Kidney tubule cell (primary cell): ENCODE results near the gene MTA1.

ENCODE experiments used
- DNase-seq: peaks from one replicate; pipeline ENCODE4 v3.0.0-alpha.2; 2018; ENCODE audit warnings: low spot score

Gene MTA1

GRCh38 chr14:105387530-105387922, 32.1 kb upstream of the MTA1 start:
- no peak for DNase-seq

- DNase-seq = no peak
These were observed 31.3 kb upstream of the MTA1 start for GRCh38 chr14:105388110-105388951.

- no peak for DNase-seq
These were observed 30.7 kb upstream of the MTA1 start for GRCh38 chr14:105388976-105389375.

- no peak for DNase-seq
These were observed 30.1 kb upstream of the MTA1 start for GRCh38 chr14:105389534-105389933.

GRCh38 chr14:105389976-105390848, 29.4 kb upstream of the MTA1 start:
- no peak for DNase-seq

- DNase-seq = no peak
These were observed 28.7 kb upstream of the MTA1 start for GRCh38 chr14:105390849-105391500.

- no peak for DNase-seq
These were observed 28.1 kb upstream of the MTA1 start for GRCh38 chr14:105391541-105391940.

- DNase-seq = no peak
These were observed 27.2 kb upstream of the MTA1 start for GRCh38 chr14:105392131-105393090.

- no peak for DNase-seq
These were observed 26.5 kb upstream of the MTA1 start for GRCh38 chr14:105393151-105393550.

- no peak for DNase-seq
These were observed 24.7 kb upstream of the MTA1 start for GRCh38 chr14:105394714-105395537.

GRCh38 chr14:105395538-105395854, 24.1 kb upstream of the MTA1 start:
- no peak for DNase-seq

GRCh38 chr14:105397350-105397931, 22.2 kb upstream of the MTA1 start:
- no peak for DNase-seq

- peak; percentile 74 for DNase-seq
These were observed 21.4 kb upstream of the MTA1 start, which contains the start of gene TEX22 for GRCh38 chr14:105398044-105398725. TSS of gene TEX22 (plus strand) at chr14:105398538. CDS start at chr14:105399341, 803 bp downstream.

GRCh38 chr14:105398726-105399465, 20.7 kb upstream of the MTA1 start:
- peak; percentile 38 for DNase-seq

GRCh38 chr14:105399466-105399775, 20.2 kb upstream of the MTA1 start:
- no peak for DNase-seq

- no peak for DNase-seq
These were observed 19.6 kb upstream of the MTA1 start for GRCh38 chr14:105400016-105400415.

- DNase-seq = no peak
These were observed 17.9 kb upstream of the MTA1 start for GRCh38 chr14:105401699-105402098.

- DNase-seq = no peak
These were observed 11.0 kb upstream of the MTA1 start for GRCh38 chr14:105408592-105408991.

GRCh38 chr14:105409364-105409763, 10.3 kb upstream of the MTA1 start:
- DNase-seq = no peak
